Measurements from ENCODE around the gene TMEM183A. TPM values are rescaled to one million over a fixed set of nuclear protein-coding genes. Genes with fewer than 3 reads are reported as not detected.

Gene TMEM183A
- total RNA-seq, 2 donors from 2014 or later, result 80.2 to 88.2 TPM

DNA sequence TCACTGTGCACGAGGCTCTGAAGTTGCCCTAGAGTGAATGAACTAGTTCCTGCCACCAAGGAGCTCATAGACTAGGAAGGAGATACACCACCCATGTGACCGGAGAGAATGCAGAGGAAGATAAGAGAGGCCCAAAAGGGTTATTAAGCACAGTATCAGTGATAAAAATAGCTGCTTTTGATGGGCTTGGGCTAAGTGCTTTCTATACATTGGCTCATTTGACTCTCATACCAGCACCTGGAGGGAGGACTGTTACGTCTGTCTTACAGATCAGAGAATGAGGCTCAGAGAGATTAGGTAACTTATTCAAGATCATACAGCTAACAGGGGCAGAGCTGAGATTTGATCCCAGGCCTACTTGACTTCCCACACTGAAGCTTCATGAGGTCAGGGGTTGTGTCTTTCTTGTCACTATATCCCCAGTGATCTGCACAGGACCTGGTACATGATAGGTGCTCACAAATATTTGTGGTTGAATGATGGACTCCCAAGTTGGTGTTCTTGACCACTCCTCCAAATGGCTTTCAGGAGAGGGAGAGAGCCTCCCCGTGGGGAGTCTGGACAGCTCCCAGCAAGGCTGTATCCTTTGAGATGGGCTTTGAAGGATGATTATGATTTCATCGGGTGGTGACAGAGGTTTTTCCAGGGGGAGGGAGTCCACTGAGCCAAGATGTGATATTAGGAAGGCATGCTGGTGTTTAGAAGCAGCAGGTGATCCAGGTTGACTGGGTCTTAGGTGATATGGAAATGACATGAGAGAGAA, 33.5 kb downstream of the TMEM183A start:
- Histone ChIP-seq H3K4me1 (replicated peaks) (no peaks in the 10 kb centered on the region), H3K4me3 (no peak overlapping the region), H3K9me3 (no peaks in the 10 kb centered on the region), H3K36me3 (no peaks in the 10 kb centered on the region), H3K27me3 (replicated peaks; ENCODE audit: insufficient read depth) (peaks cover 2% of the 10 kb centered on the region), H3K27ac (no peak overlapping the region)
- intact Hi-C loops (cut with DNase I), result loop anchor here (2.0 kb wide), 1 partner anchor 132 kb away; no protein-coding TSS in a partner anchor
- 64% methylated on average over 5 of the region's 5 CpGs for WGBS
- no peak for DNase-seq (ENCODE audit: low spot score)
- TF ChIP-seq POLR2AphosphoS5 (IDR thresholded peaks at IDR 0.05) (no peak), POLR2A (IDR thresholded peaks at IDR 0.05) (no peak)
- TF ChIP-seq, protein P1, sequence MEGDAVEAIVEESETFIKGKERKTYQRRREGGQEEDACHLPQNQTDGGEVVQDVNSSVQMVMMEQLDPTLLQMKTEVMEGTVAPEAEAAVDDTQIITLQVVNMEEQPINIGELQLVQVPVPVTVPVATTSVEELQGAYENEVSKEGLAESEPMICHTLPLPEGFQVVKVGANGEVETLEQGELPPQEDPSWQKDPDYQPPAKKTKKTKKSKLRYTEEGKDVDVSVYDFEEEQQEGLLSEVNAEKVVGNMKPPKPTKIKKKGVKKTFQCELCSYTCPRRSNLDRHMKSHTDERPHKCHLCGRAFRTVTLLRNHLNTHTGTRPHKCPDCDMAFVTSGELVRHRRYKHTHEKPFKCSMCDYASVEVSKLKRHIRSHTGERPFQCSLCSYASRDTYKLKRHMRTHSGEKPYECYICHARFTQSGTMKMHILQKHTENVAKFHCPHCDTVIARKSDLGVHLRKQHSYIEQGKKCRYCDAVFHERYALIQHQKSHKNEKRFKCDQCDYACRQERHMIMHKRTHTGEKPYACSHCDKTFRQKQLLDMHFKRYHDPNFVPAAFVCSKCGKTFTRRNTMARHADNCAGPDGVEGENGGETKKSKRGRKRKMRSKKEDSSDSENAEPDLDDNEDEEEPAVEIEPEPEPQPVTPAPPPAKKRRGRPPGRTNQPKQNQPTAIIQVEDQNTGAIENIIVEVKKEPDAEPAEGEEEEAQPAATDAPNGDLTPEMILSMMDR (IDR thresholded peaks at IDR 0.05), result no peak

DNA sequence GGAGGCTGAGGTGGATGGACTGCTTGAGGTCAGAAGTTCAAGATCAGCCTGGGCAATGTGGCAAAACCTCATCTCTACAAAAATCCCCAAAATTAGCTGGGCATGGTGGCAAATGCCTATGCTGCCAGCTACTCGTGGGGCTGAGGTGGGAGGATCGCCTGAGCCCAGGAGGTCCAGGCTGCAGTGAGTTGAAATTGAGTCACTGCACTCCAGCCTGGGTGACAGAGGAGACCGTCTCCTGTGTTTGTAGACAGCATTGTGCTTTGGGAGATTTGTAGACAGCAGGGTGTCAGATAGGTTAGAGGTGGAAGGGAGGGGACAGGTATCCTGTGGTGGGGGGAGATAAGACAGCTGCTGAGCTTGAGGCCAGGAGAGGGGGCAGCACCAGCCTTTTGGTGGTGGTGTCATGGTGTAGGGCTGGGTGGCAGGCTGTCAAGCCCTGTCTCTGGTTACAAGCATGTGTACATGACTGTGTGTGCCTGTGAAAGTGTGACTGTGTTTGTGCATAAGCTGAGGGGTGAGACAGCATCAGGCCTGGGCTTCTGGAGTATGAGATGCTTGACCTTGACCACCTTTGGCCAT, 34.3 kb downstream of the TMEM183A start:
- 82% methylated on average over 3 of the region's 3 CpGs for WGBS
- TF ChIP-seq POLR2A (IDR thresholded peaks at IDR 0.05) (no peak), POLR2AphosphoS5 (IDR thresholded peaks at IDR 0.05) (no peak)
- TF ChIP-seq, protein P1 (IDR thresholded peaks at IDR 0.05), result no peak
- no peak overlapping the region for H3K27ac ChIP-seq
- no peak overlapping the region for H3K4me3 ChIP-seq
- no peaks in the 10 kb centered on the region for H3K36me3 ChIP-seq
- intact Hi-C loops (cut with DNase I), result loop anchor here (2.0 kb wide), 1 partner anchor 131 kb away; no protein-coding TSS in a partner anchor
- no peaks in the 10 kb centered on the region for H3K9me3 ChIP-seq
- H3K27me3 ChIP-seq (replicated peaks; ENCODE audit: insufficient read depth), result peaks cover 2% of the 10 kb centered on the region
- no peaks in the 10 kb centered on the region for H3K4me1 ChIP-seq (replicated peaks)
- DNase-seq (ENCODE audit: low spot score), result no peak

DNA sequence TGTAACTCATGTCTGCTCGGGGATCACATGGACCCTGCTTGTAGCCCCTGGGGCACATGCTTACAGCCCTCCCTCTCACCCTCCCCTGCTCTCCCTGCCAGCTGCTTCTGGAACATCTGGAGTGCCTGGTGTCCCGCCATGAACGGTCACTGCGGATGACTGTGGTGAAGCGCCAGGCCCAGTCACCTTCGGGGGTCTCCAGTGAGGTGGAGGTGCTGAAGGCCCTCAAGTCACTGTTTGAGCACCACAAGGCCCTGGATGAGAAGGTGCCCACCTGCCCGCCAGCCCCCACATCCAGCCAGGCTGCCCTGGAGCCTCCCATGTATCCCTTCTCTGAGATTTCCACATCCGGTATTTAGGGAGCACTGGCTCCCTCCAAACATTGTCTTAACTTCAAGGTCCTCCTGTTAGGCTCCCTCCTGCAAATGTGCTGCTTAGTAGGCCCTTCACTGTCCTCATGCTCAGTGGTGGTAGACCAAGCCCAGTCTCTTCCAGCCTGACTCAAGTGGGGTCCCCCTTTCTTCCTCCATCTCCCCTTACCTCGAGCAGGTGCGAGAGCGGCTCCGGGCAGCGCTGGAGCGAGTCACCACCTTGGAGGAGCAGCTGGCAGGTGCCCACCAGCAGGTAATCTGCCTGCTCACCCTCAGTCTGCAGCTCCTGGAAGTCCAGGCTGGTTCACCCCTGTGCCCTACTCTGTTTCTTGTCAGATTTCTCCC, 36.8 kb downstream of the TMEM183A start:
- no peak for TF ChIP-seq POLR2AphosphoS5 (IDR thresholded peaks at IDR 0.05)
- TF ChIP-seq POLR2A (IDR thresholded peaks at IDR 0.05), result no peak
- TF ChIP-seq, protein P1 (IDR thresholded peaks at IDR 0.05), result no peak
- DNase-seq (ENCODE audit: low spot score), result no peak
- no peaks in the 10 kb centered on the region for H3K9me3 ChIP-seq
- no peak overlapping the region for H3K4me3 ChIP-seq
- no peaks in the 10 kb centered on the region for H3K4me1 ChIP-seq (replicated peaks)
- H3K27me3 ChIP-seq (replicated peaks; ENCODE audit: insufficient read depth), result peaks cover 2% of the 10 kb centered on the region
- intact Hi-C loops (cut with DNase I), result no loop called here
- WGBS, result 96% methylated on average over 14 of the region's 14 CpGs
- no peaks in the 10 kb centered on the region for H3K36me3 ChIP-seq
- H3K27ac ChIP-seq, result no peak overlapping the region

DNA sequence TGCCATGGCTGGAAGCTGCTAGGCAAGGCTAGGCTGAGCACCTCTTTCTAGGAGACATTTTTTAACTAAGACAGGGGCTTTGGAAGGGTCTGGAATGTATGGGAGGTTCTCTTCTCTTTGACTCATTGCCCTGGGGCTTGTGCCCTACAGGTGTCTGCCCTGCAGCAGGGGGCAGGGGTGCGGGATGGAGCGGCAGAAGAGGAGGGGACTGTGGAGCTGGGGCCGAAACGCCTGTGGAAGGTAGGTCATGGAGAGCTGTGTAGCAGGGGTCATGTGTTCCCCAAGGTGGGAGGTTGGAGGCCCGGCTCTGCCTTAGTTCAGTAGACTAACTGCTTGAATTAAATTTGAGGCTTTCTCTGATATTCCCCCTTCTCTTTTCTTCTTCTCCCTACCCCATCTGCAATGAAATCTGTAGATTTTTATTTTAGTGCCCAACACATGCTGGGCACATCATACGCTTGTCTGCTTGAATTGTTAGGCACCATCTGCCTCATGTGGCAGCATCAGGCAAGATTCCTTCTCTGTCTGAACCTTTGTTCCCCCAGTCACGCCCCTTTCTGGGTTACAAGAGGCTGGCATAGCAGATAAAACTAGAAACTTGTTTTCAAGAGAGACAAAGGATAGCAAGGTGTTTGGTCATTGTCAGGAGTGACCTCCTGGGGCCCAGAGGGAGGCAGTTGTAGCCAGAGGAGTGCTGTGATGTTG, 37.5 kb downstream of the TMEM183A start:
- Histone ChIP-seq H3K9me3 (no peaks in the 10 kb centered on the region), H3K27me3 (replicated peaks; ENCODE audit: insufficient read depth) (peaks cover 2% of the 10 kb centered on the region), H3K4me1 (replicated peaks) (no peaks in the 10 kb centered on the region), H3K27ac (no peak overlapping the region), H3K4me3 (no peak overlapping the region), H3K36me3 (no peaks in the 10 kb centered on the region)
- DNase-seq (ENCODE audit: low spot score), result no peak
- TF ChIP-seq, protein P1 (IDR thresholded peaks at IDR 0.05), result no peak
- TF ChIP-seq POLR2A (IDR thresholded peaks at IDR 0.05) (no peak), POLR2AphosphoS5 (IDR thresholded peaks at IDR 0.05) (no peak)
- 94% methylated on average over 7 of the region's 7 CpGs for WGBS
- intact Hi-C loops (cut with DNase I), result no loop called here

Data from prostate gland (tissue), 2 donors.